ENCODE data around the gene CIAO3. TPM values are rescaled to one million over a fixed set of nuclear protein-coding genes. Genes with fewer than 3 reads are reported as not detected.

The CIAO3 gene
- total and polyA plus RNA-seq, 10 of the 15 experiments (the other 5 are each of a cell fraction or from before 2014, with no cell fraction given), result 1.4 to 37.5 (median 30.8) TPM

- Histone ChIP-seq H3K9ac (ENCODE audit: control insufficient read depth, insufficient read depth, low read length) (no peak overlapping the region), H3K9me3 (replicated peaks; ENCODE audit: control insufficient read depth, insufficient read depth, low read length) (no peaks in the 10 kb centered on the region), H3K4me2 (ENCODE audit: control insufficient read depth, insufficient read depth) (no peak overlapping the region; the same call in 1 of the 2 replicates), H3K27me3 (replicated peaks in 1 of 2; ENCODE audit: control insufficient read depth in 2 of 2, insufficient read depth in 2 of 2, low read length in 1 of 2) (no peaks in the 10 kb centered on the region), H3K4me3 (no peak overlapping the region), H3K36me3 (ENCODE audit: control insufficient read depth in 2 of 2, insufficient read depth in 2 of 2, low read length in 1 of 2) (peaks cover 0 to 9% of the 10 kb centered on the region in 2 experiments; a peak in 2 of 4 replicates), H2AFZ (ENCODE audit: control insufficient read depth, low read depth, low read length) (no peak overlapping the region), H3K27ac (ENCODE audit: control insufficient read depth, insufficient read depth) (no peak overlapping the region), H3K4me1 (ENCODE audit: control insufficient read depth, insufficient read depth, low read length) (peaks cover 9% of the 10 kb centered on the region), H3K79me2 (ENCODE audit: control insufficient read depth, insufficient read depth, low read length) (peaks cover 24% of the 10 kb centered on the region), H4K20me1 (ENCODE audit: control insufficient read depth, insufficient read depth) (no peaks in the 10 kb centered on the region)
- POLR2A ChIA-PET, result no interaction called here
- BruUV-seq (replicated peaks), result no TSS peak
- 62% methylated on average over 52 of the region's 58 CpGs for WGBS (ENCODE audit: insufficient coverage, insufficient replicate concordance, low lambda C conversion rate, missing lambda C conversion rate)
- FAIRE-seq, result no peak
- no peak for DNase-seq (ENCODE audit: low read depth, low spot score)
- RAD21 ChIA-PET (ENCODE audit: unreplicated experiment), result interaction anchor here (1.2 kb wide), 1 partner anchor 71 kb away, joined by 5 read pairs; the partner anchor contains the start of gene METRN
- intact Hi-C loops (cut with micrococcal nuclease; ENCODE audit: unreplicated experiment), result loop anchor here (1.0 to 5.0 kb wide), 2 partner anchors 44 to 75 kb away; partner anchors contain the start of gene CIAO3
- CTCF ChIA-PET, result interaction anchor here (1.0 to 5.2 kb wide), 9 partner anchors 41 to 96 kb away, joined by 3 to 32 read pairs (median 5); partner anchors contain the start of genes ANTKMT, METRN and WDR24
- ATAC-seq, result peak; percentile 58
- SMC1A ChIA-PET (ENCODE audit: uncharacterized antibody, unreplicated experiment), result interaction anchor here (2.5 kb wide), 1 partner anchor 73 kb away, joined by 12 read pairs; no protein-coding TSS in a partner anchor
- in situ Hi-C loops (cut with MboI), result loop anchor here (5.0 kb wide), 2 partner anchors 44 to 74 kb away; partner anchors contain the start of gene CIAO3
- TF ChIP-seq TCF7 (IDR thresholded peaks at IDR 0.05; ENCODE audit: borderline replicate concordance) (no peak), PML (IDR thresholded peaks at IDR 0.05; ENCODE audit: low read length) (no peak), ZNF592 (IDR thresholded peaks at IDR 0.05) (no peak), BACH1 (IDR thresholded peaks at IDR 0.05; ENCODE audit: borderline replicate concordance) (no peak), E4F1 (IDR thresholded peaks at IDR 0.05; ENCODE audit: borderline replicate concordance, partially characterized antibody) (no peak), IKZF1 (conservative IDR thresholded peaks at IDR 0.05) (peak; percentile 41; the same call in 1 of the 2 replicates), TAF1 (IDR thresholded peaks at IDR 0.05; ENCODE audit: borderline replicate concordance, low read depth, low read length) (no peak), POU2F2 (IDR thresholded peaks at IDR 0.05; ENCODE audit: borderline replicate concordance, low read depth, low read length) (no peak), RAD21 (IDR thresholded peaks at IDR 0.05; ENCODE audit: insufficient read depth, low read depth, low read length) (peak; percentile 70), ETV6 (conservative IDR thresholded peaks at IDR 0.05 in 1 of 2, IDR thresholded peaks at IDR 0.05 in 1 of 2; ENCODE audit: borderline replicate concordance in 1 of 2, low read depth in 1 of 2) (no peak), SUPT20H (IDR thresholded peaks at IDR 0.05; ENCODE audit: borderline replicate concordance, control insufficient read depth, low read depth, low read length) (no peak), SP1 (IDR thresholded peaks at IDR 0.05; ENCODE audit: low read depth, low read length) (no peak), GABPA (IDR thresholded peaks at IDR 0.05; ENCODE audit: low read depth) (no peak), SMAD5 (IDR thresholded peaks at IDR 0.05; ENCODE audit: low read depth) (no peak), MEF2A (IDR thresholded peaks at IDR 0.05; ENCODE audit: insufficient read depth, low read depth, low read length) (no peak), NRF1 (conservative IDR thresholded peaks at IDR 0.05; ENCODE audit: low read depth, low read length) (no peak)
Measured at GRCh38 chr16:785563-786535, 45.1 kb upstream of the CIAO3 start.

Measured in GM12878 (cell line).